GM18508 (cell line): ENCODE measurements around the gene AFAP1L2.
A peak's percentile ranks its signal among the peaks of the same experiment; 100 is the strongest.

Source experiments
- ATAC-seq: cut with Tn5 transposase; IDR thresholded peaks from one replicate; pipeline ENCODE4 v1.9.1; 2021; ENCODE audit warnings: moderate number of reproducible peaks; ENCODE audit not compliant: insufficient read depth, unreplicated experiment

AFAP1L2 gene

GRCh38 chr10:114319406-114320248, 84.7 kb downstream of the AFAP1L2 start:
- no peak for ATAC-seq

DNA sequence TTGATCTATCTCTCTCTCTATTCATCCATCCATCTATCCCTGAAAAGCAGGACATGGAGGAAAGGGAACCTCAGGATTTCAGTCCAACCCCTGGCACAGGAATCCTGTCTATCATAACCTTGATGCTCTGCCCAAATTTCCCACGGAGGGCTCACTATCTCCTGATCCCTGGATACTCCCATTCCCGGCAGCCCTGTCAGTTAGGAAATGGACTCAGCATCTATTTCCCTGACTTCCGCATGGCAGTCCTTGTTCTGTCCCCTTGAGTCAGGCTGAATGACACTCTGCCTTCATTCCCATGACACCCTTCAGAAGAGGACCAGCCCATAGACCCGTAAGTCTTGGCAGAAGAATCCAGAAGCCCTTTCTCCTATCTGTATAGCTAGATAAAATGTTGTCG, 87.6 kb downstream of the AFAP1L2 start:
- no peak for ATAC-seq

DNA sequence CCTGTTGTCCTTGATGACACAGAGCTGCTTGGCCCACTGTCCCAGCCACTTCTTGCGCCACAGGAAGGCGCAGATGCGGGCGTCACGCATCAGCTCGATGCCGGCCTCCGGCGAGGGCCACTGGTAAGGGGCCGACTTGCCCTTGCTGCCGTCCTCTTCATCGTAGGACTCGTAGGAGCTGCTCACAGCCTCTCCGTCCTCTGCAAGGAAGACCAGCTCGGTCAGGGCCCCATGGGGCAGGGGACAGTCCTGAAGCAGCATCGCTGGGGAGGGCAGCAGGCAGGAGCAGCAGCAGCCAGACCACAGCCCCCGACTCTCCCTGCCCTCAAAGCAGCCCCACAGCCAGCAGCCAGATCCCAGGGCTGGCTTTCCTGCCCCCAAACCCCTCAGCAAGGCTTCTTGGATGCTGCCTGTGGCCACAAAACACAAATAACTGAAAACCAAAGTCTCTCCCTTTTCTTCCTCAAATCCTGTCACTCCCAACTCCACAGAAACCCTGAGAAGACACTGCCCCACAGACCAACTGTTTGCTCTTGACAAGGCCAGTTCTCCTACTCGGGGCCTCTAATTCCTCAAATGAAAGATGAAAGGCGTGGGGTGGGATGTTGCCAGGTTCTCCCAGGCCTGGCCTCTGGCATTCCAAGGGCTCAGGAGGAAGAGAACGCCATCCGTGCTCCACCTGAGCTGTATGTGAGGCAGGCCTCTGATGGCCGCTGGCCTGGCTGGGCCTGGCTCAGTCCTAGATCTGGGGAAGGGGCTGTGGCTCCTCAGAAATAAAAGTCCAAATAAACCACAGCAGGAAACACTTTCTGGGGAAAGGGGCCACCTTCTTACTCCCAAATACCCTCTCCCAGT, 88.5 kb downstream of the AFAP1L2 start:
- ATAC-seq = no peak

GRCh38 chr10:114313866-114314265, 90.4 kb downstream of the AFAP1L2 start:
- ATAC-seq = no peak

DNA sequence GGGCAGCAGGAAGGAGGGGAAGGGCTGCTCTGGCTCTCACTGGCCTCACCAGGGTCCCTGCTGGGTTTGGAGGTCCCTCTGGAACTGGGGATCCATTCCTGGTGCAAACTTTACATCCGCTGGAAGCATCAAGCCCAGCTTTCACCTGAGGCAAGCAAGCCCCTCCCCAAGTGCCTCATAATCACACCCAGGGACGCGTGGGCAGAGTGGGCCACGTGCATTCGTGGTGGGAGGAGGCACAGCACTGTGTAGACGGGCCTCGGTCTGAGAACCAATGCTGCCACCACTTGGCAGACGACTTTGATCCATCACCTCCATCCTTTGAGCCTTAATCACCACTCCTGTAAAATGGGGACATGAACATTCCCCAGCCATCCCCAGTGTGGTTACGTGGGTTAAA, 91.2 kb downstream of the AFAP1L2 start:
- no peak for ATAC-seq

DNA sequence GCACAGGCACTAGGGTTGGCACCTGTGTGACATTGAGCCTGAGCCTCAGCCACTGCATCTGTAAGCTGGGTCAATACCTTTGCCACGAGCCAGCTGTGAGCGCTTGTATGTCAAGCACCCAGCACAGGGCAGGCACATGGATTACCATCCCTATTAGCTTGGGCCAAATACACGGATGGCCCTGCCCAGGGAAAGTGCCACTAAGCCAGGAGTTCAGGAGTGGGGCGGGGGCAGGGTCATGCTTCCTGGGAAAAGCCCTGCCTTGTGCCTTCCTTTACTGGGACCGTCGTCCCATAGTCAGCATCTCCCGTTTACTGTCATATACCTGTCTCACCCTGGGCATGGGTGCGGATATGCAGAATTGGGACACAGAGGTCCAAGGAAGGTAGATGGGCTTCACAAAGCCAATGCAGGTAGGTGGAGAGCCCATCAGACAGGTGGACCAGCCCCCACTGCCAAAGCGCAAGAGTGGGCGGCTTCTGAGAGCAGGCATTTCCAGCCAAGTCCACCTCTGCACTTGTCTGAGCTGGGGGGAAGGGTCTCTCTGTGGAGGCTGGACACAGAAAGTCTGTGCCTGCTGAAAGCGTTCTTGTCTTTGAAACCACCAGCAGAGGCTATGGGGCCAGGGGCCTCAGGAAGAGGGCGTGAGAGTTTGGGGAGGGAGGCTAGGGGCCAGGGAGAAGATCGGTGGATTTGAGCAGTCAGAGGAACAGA, 92.6 kb downstream of the AFAP1L2 start:
- ATAC-seq = no peak

DNA sequence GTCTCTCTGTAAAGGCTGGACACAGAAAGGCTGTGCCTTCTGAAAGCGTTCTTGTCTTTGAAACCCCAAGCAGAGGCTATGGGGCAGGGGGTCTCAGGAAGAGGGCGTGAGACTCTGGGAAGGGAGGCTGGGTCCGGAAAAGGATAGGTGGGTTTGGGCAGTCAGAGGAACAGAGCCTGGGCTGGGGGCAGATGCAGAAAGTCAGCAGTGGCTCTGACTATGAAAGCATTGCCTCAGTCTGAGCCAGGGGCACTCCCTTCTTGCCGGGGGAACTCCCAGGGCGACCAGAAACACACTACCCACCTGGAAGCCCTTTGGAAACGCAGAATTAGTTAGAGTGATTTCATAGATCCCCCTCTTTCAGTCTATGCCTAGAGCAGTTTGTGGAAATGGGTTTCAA, 93.3 kb downstream of the AFAP1L2 start:
- no peak for ATAC-seq

- no peak for ATAC-seq
Observed at GRCh38 chr10:114310346-114310745, 94.0 kb downstream of the AFAP1L2 start.

- ATAC-seq = no peak
Observed at GRCh38 chr10:114309364-114309651, 95.0 kb downstream of the AFAP1L2 start.

GRCh38 chr10:114308531-114309363, 95.6 kb downstream of the AFAP1L2 start:
- ATAC-seq = no peak

DNA sequence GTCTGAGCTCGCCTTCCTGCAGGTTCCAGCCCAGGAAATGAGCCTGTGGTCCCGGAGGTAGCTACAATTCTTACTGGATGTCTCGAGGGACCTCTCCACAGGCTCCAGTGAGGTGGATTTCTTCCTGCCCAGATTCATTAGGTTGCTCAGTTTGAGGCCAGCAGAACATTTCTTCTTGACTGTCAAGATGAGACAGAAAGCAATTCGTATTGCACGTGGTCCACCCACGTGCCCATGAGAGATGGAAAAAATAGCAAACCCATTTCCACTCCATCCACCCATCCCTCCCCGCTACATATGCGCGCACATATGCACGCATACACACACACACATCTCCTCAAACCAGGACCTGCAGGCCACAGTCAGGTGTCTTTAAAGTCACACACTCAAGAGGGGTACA, 96.6 kb downstream of the AFAP1L2 start:
- no peak for ATAC-seq

DNA sequence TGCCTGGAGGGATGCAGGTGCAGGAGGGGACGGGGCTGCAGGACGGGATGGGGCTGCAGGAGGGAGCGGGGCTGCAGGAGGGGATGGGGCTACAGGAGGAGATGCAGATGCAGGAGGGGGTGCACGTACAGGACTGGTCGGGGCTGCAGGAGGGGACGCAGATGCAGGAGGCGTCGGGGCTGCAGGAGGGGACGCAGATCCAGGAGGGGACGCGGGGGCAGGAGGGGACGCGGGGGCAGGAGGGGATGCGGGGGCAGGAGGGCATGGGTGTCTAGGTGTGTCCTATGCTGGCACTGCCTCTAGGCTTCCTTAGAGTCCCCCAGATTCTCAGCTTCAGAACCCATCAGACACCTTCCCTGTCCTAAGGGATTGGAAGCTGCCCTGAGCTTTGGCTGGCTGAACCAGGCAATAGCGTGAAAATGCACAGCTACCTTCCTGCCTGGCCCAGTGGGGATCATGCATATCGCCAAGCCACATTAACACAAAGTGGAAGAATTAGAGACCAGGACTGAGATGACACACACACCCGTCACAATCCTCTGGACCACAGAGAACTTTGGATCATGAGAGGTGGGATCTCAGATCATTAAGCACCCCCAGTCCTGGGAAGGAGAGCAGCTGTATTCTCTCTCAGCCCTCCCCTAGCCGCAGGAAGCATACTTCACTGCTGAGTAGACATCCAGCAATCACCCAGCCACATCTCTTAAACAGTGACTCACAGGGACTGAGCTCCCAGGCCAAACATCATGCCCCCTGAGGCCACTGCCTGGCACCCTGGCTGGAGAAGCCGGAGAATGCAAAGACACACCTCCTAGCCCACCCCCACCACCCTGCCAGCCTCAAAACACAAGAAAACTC, 98.0 kb downstream of the AFAP1L2 start:
- no peak for ATAC-seq

DNA sequence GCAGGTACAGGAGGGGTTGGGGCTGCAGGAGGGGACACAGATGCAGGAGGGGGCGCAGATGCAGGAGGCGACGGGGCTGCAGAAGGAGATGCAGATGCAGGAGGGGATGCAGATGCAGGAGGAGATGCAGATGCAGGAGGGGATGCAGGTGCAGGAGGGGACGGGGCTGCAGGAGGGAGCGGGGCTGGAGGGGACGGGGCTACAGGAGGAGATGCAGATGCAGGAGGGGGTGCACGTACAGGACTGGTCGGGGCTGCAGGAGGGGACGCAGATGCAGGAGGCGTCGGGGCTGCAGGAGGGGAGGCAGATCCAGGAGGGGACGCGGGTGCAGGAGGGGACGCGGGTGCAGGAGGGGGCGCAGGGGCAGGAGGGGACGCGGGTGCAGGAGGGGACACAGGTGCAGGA, 98.8 kb downstream of the AFAP1L2 start:
- ATAC-seq = no peak

GRCh38 chr10:114304571-114305421, 99.5 kb downstream of the AFAP1L2 start:
- ATAC-seq = peak; percentile 25

DNA sequence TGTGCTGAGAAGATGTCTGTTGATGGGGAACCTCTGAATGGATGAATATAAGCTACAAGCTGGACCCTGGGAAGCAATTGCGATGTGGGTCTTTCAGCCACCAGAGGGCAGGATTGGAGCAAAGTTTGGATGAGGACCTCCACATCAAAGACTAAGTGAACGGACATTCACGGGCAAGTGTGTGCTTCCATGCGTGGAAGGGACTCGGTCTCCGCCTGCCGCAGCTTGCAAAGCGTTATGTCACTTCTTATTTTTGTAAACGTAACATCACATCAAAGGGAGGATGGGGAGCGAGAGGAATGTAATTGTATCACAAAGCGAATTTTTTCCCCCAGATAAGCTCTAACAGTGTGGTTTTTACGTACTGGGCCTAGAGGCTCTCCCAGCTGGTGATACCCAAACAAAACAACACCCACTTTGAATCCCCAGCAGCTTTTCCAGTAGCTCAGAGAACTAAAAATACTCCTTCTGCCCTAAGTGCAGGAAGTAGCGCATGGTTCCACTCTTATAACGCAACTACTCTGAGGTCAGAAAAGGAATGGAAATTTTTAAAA, 100.2 kb downstream of the AFAP1L2 start:
- ATAC-seq = peak; percentile 87

DNA sequence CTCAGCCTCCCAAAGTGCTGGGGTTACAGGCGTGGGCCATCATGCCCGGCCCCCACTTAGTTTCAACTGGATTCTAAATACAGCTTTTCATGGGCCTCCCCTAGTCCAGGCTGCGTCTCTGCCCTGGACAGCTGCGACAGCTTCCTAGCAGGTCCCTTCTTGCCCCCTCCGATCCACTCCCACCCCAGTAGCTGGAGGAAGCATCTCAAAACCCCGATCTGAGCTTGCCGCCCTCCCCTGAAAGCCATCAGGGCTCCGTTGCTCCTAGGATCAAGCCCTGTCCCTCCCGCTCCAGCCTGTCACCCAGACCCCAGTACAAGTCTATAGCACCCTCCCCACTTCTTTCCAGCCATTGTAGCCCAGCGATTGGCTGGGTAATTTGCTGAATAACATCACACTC, 100.7 kb downstream of the AFAP1L2 start:
- ATAC-seq = no peak

DNA sequence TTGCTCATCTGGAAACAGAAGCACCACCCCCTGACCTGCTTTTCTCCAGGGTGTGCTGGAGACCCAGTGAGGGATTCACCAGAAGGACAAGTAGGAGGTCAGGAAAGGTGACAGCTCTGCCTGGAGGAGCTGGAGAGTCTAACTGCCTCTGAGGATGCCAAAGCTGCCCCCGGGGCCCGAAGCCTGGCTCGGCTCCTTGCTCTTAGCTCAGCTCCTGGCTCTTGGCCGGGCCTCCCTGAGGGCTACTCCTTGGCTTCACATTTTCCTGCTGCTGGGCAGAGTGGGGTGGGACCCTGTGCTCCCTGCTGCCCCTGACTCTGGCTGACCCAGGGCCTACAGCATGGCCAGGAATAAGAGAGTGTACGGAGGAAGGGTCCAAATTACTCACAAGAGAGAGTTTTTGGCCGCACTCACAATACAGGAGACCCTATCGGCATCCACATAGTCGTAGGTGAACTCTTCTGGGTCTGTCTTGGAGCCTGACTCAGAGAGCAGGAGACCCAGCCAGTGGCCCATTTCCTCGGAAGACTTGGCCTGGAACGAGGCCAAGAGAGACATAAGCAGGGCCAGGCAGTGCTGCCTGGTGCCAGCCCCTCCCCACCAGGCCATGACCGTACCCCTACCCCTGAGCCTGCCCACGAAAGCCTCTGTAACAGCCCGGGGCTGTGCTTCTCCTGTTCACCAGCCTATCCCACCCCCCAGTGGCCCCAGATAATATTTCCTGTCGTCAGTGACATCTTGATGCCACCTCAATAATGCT, 102.2 kb downstream of the AFAP1L2 start:
- ATAC-seq = no peak
